Skeletal muscle tissue (tissue), 4 donors: ENCODE results near the gene C12orf56. TPM values are rescaled to one million over a fixed set of nuclear protein-coding genes. Genes with fewer than 3 reads are reported as not detected.
"Not testable (repeated sequence)": the region's sequence is repeated elsewhere in the genome, so short reads cannot be mapped to it uniquely, and the experiment has no call there.

ENCODE experiments used
- H3K27ac ChIP-seq: one replicate; pipeline ENCODE4 v1.7.0; 2013; ENCODE audit warnings: mild to moderate bottlenecking, low read depth, low read length, inconsistent platforms
- H3K27me3 ChIP-seq, 3 donors: one replicate each; pipeline ENCODE4 v1.7.0; 2013; ENCODE audit warnings: low read length in 3 of 3; ENCODE audit not compliant: control insufficient read depth in 3 of 3, insufficient read depth in 3 of 3
- H3K36me3 ChIP-seq, 3 donors: one replicate each; pipeline ENCODE4 v1.7.0; 2013; ENCODE audit warnings: low read length in 3 of 3; ENCODE audit not compliant: control insufficient read depth in 3 of 3, insufficient read depth in 3 of 3
- H3K4me1 ChIP-seq, 3 donors: one replicate each; pipeline ENCODE4 v1.7.0; 2013; ENCODE audit warnings: low read length in 3 of 3, mild to moderate bottlenecking in 3 of 3; ENCODE audit not compliant: control insufficient read depth in 3 of 3, insufficient read depth in 3 of 3
- H3K4me3 ChIP-seq, 3 donors: one replicate each; pipeline ENCODE4 v1.7.0; 2013; ENCODE audit warnings: low read length in 3 of 3
- H3K9ac ChIP-seq, 3 donors: one replicate each; pipeline ENCODE4 v1.7.0; 2013; ENCODE audit warnings: low read length in 3 of 3, mild to moderate bottlenecking in 3 of 3, moderate library complexity in 2 of 3, low read depth in 1 of 3
- H3K9me3 ChIP-seq, 3 donors: one replicate each; pipeline ENCODE4 v1.7.0; 2013; ENCODE audit warnings: low read length in 3 of 3; ENCODE audit not compliant: control insufficient read depth in 3 of 3
- total RNA-seq: library from RNA; depleted of rRNA; stranded (reverse); fragments of >200 nt; gene quantifications from one replicate; pipeline ENCODE4 v1.2.3, GENCODE V29; 2014
- donor health status: Osteomylitis.

Gene C12orf56
- total RNA-seq, 1 donor from 2014 or later, result 0.52 TPM

DNA sequence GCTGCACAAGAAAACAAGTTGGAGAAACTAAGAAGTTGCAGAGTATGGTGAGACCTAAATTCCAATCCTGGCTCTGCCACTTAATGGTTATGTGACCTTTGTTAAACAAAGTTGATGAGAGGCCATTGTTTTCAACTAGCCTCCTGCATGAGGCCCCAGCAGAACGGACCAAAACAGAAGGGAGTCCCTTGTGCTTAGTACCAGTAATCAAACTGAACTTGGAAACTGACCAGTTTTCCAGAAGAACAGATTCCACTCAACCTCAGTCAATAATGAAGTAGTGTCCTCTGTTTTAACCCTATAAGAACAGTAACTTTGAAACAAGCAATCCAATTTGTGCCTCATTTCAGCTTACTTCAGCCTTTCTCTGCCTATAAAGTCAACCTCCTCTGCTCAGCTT lies 69.9 kb downstream of the C12orf56 start:
- no peaks in the 10 kb centered on the region for H3K36me3 ChIP-seq
- H3K9ac ChIP-seq, result no peak overlapping the region
- H3K27ac ChIP-seq, result no peak overlapping the region
- H3K27me3 ChIP-seq, result no peaks in the 10 kb centered on the region
- no peak overlapping the region for H3K4me3 ChIP-seq
- H3K9me3 ChIP-seq, result no peaks in the 10 kb centered on the region
- H3K4me1 ChIP-seq, result no peaks in the 10 kb centered on the region

DNA sequence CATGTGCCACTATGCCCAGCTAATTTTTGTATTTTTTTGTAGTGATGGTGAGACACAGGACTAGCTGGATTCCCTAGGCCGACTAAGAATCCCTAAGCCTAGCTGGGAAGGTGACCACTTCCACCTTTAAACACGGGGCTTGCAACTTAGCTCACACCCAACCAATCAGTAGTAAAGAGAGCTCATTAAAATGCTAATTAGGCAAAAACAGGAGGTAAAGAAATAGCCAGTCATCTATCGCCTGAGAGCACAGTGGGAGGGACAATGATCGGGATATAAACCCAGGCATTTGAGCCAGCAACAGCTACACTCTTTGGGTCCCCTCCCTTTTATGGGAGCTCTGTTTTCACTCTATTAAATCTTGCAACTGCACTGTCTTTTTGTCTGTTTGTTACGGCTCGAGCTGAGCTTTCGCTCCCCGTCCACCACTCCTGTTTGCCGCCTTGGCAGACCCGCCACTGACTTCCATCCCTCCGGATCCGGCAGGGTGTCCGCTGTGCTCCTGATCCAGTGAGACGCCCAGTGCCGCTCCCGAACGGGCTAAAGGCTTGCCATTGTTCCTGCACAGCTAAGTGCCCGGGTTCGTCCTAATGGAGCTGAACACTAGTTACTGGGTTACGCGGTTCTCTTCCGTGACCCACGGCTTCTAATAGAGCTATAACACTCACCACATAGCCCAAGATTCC lies 70.9 kb downstream of the C12orf56 start:
- H3K27me3 ChIP-seq, H3K9me3 ChIP-seq, H3K4me3 ChIP-seq, H3K36me3 ChIP-seq, H3K27ac ChIP-seq, H3K9ac ChIP-seq, H3K4me1 ChIP-seq: not testable (repeated sequence)

DNA sequence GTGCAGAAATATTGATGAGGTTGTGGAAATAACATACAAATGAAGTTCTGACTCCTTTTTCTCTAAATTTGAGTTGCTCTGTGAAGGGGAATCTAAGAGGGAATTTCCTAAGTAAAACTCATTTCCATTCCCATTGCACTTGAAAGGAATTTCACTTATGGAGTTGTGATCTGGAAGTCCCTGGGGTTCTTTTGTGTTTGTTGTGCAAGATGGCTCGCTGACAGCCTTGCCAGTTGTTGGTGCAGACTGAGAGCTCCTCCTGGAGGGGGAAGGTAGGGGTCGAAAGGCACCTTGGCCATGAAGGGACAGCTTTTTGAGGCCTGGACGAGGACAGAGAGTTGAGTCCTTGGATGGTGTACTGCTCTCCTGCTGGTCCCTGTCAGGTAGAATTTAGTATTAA lies 72.0 kb downstream of the C12orf56 start:
- Histone ChIP-seq H3K9me3 (no peaks in the 10 kb centered on the region), H3K27me3 (no peaks in the 10 kb centered on the region), H3K36me3 (no peaks in the 10 kb centered on the region), H3K4me3 (no peak overlapping the region), H3K9ac (no peak overlapping the region), H3K27ac (no peak overlapping the region), H3K4me1 (no peaks in the 10 kb centered on the region)

DNA sequence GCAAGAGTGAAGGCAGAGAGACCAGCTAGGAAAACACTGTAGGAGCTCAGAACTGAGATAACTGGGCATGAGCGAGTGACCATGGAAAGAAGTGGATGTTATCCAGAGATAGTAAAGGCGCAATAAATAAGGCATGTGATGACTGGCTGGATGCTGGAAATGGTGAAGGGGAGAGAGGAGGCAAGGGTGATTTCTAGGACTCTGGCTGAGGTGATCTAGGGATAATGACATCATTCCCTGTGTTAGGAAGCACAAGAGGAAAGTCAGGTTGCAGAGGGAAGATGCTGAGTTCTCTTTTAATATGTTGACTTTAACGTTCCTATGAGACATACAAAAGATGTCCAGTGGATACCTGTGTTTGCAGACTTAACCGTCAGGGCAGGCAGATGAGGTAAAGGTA lies 78.7 kb downstream of the C12orf56 start:
- Histone ChIP-seq H3K4me3 (no peak overlapping the region), H3K9ac (no peak overlapping the region), H3K27me3 (no peaks in the 10 kb centered on the region), H3K9me3 (no peaks in the 10 kb centered on the region), H3K36me3 (no peaks in the 10 kb centered on the region), H3K27ac (no peak overlapping the region), H3K4me1 (no peaks in the 10 kb centered on the region)

DNA sequence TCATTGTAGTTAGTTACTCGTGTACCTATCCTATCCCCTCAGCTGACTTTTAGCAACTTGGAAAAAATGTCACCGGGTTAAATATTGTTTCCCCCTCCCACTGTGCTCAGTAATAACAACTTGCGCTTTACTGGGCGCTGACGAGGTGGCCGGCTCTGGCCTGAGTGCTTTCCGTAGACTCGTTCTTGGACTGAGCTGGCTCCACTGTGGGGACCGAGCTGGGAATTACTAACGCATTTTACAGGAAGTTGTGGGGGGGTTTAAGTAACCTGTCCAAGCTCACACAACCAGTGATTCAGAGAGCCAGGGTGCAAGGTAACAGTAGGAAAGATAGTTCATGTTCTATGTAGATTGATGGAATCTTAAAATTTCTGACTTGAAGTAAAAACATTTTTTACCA lies 86.0 kb downstream of the C12orf56 start:
- Histone ChIP-seq H3K27ac (no peak overlapping the region), H3K36me3 (no peaks in the 10 kb centered on the region), H3K4me1 (no peaks in the 10 kb centered on the region), H3K9ac (no peak overlapping the region), H3K9me3 (no peaks in the 10 kb centered on the region), H3K4me3 (no peak overlapping the region), H3K27me3 (no peaks in the 10 kb centered on the region)

DNA sequence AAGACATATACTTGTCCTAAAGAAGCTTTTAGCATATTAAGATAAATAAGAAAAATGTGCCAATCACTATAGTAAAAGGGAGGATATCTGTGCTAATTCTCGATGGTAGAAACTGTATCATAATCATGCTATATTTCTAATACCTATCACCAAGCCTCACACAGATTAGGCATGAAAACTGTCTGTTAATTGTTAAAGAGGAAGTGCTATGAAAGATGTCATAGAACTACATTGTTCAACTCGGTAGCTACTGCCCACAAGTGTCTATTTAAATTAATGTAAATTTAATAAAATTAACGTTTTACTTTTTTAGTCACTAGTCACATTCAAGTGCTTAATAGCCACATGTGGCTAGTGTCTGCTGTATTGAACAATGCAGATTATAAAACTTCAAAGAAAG lies 90.9 kb downstream of the C12orf56 start:
- no peak overlapping the region for H3K27ac ChIP-seq
- H3K36me3 ChIP-seq, result no peaks in the 10 kb centered on the region
- no peaks in the 10 kb centered on the region for H3K9me3 ChIP-seq
- no peaks in the 10 kb centered on the region for H3K4me1 ChIP-seq
- H3K4me3 ChIP-seq, result no peak overlapping the region
- no peak overlapping the region for H3K9ac ChIP-seq
- H3K27me3 ChIP-seq, result no peaks in the 10 kb centered on the region

DNA sequence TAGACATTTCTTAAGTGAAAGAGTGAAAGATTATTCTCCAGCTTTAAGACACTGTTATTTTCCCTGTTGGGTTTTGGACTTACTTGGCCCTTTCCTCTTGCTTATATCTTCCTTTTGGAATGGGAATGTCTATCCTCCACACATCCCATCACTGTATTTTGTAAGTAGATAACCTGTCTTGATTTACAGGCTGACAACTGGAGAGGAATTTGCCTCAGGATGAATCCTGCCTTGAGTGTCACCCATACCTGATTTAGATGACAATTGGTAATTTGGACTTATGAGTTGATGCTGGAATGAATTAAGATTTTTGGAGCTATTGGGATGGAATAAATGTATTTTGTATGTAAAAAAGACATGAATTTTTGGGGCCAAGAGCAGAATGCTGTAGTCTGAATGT lies 94.3 kb downstream of the C12orf56 start:
- Histone ChIP-seq H3K4me1 (no peaks in the 10 kb centered on the region), H3K27ac (no peak overlapping the region), H3K9me3 (no peaks in the 10 kb centered on the region), H3K9ac (no peak overlapping the region), H3K27me3 (no peaks in the 10 kb centered on the region), H3K4me3 (no peak overlapping the region), H3K36me3 (no peaks in the 10 kb centered on the region)

DNA sequence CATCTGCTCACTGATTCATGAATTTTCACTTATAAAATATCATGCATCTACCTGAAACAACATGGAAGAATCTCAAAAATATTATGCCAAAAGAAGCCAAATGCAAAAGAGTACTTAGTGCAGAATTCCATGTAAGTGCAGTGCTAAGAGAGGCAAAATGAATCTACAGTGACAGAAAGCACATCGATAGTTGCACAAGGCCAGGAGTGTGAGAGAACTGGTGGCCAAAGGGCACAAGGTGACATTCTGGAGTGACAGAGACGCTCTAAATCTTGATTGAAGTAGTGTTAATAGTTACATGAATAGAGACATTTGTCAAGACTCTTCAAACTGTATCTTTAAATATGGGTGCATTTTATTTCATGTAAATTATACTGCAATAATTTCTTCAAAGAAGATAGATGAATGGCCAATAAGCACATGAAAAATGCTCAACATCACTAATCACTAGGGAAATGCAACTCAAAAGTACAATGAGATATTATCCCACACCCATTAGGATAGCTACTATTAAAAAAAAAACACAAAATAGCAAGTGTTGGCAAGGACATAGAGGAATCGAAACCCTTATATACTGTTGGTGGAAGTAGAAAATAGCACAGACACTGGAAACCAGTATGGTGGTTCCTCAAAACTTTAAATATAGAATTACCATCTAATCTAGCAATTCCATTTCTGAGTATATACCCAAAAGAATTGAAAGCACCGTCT lies 96.7 kb downstream of the C12orf56 start:
- Histone ChIP-seq H3K4me1 (no peaks in the 10 kb centered on the region), H3K27ac (no peak overlapping the region), H3K27me3 (no peaks in the 10 kb centered on the region), H3K9ac (no peak overlapping the region), H3K9me3 (no peaks in the 10 kb centered on the region), H3K4me3 (no peak overlapping the region), H3K36me3 (no peaks in the 10 kb centered on the region)

DNA sequence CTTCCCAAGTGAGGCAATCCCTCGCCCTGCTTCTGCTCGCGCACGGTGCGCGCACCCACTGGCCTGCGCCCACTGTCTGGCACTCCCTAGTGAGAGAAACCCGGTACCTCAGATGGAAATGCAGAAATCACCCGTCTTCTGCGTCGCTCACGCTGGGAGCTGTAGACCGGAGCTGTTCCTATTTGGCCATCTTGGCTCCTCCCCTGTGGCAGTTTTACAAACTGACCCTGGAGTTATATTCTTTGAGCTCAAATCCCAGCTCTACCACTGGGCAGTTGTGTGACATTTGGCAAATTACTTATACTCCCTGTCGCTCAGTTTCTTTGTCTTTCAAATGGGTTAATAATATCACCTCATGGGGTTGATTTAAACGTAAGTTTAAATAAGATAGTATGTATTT lies 97.4 kb downstream of the C12orf56 start:
- H3K36me3 ChIP-seq, H3K4me1 ChIP-seq, H3K9me3 ChIP-seq, H3K9ac ChIP-seq, H3K4me3 ChIP-seq, H3K27ac ChIP-seq, H3K27me3 ChIP-seq: not testable (repeated sequence)

DNA sequence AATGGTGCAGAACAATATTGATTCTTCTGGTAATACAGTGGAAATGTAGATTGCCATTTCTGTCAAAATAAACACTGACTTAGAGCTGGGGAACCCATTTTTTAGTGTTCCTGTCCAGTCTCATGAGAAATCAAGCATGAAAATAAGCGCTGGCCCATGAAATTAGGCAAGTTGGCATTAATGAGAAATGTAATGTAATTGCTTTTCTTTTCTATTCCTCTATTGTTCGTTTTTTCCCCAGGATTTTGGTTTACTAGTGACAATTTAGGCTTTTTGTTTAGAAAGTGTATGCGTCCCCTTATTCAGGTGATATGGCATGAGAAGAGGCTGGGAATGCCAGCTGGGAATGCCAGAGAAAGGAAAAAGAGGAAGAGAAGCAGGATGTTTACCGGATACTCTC lies 104.0 kb downstream of the C12orf56 start:
- Histone ChIP-seq H3K4me1 (no peaks in the 10 kb centered on the region), H3K4me3 (no peak overlapping the region), H3K9me3 (no peaks in the 10 kb centered on the region), H3K9ac (no peak overlapping the region), H3K36me3 (no peaks in the 10 kb centered on the region), H3K27me3 (no peaks in the 10 kb centered on the region), H3K27ac (no peak overlapping the region)
